HG03135 (cell line): Measurements from ENCODE around the gene IL12RB2.
"Not testable (repeated sequence)": the region's sequence is repeated elsewhere in the genome, so short reads cannot be mapped to it uniquely, and the experiment has no call there.

Experiments
- ATAC-seq: cut with Tn5 transposase; IDR thresholded peaks from one replicate; pipeline ENCODE4 v1.9.1; 2021; ENCODE audit warnings: mild to moderate bottlenecking, moderate library complexity; ENCODE audit not compliant: unreplicated experiment

IL12RB2 gene

DNA sequence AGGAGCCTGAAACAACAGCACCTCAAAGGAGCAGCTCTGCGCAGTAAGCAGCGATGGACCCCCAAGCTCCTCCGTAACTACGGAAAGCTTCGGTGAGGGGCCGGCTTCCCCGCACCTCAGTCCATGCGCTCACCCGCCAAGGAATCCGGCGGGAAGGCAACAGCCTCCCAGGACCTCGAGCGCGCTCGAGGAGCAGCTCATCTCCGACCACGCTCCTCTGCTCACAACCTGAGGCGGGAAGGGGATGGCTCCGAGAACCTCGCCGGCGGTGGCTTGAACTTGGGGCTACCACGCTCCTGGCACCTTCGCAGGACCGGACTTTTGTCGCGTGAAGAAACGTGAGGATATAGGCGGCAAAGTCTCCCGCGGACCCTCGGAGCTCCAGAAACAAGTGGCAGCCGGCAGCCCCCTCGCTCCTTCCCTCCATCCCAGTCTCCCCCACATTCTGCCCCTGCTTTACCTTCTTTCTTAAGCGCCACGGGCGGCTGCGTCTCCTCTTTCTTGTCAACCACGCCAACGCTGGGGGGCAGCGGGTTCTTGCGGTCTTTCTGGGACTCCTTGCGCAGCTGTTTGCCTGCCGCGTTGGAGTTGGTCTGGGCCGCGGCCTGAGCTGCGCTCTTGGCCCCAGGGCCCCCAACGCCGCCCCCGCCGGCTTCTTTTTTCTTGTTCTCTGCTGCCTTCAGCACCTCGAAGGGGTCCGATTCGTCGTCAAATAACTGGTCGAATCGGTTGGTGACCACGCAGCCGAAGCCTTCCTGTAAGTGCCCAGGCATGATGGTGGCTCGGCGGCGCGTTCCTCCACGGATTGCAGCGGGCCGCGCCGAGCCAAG is 122.1 kb downstream of the IL12RB2 start:
- ATAC-seq = peak; percentile 3

DNA sequence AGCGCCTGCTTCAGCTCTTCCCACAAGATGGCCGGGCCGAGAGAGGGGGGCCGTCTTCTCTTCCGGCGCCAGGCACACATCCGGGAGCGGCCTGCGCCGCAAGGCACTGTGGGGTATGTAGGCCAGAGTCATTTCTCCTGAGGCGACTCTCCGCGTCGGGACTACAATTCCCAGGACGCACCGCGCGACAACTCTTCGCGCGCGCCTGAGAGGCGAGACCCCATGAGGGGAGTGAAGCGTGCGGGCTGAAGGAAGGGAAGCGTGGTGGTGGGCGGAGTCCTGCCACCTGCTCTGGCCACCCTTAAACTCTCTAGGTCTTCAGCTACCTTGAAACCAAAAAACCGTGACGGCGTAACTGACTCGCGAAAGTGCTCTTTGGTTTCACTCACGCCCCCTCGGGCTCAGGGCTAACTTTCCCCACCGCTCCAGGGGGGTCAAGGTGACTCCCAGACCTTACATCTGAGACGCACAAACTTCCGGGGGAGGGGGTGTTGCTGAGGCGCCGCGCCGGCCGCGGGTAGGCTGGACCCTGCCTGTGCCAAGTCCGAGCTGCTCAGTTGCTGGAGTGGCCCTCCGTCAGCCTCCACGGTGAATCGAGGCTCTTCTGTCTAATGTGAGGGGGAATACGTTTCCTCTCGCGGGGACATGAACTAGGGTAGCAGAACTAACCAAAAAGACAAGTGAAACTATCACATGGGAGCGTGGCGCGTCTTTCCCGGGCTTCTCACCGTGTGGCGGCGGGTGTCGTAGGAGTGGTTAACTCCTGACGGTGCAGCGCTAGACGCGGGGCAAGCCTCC is 122.9 kb downstream of the IL12RB2 start, which contains the start of gene SERBP1:
Gene SERBP1 (minus strand): TSS at position 45 of the 798 bp plus-strand sequence. CDS start 102 bp downstream, outside the sequence.
- peak; percentile 85 for ATAC-seq

DNA sequence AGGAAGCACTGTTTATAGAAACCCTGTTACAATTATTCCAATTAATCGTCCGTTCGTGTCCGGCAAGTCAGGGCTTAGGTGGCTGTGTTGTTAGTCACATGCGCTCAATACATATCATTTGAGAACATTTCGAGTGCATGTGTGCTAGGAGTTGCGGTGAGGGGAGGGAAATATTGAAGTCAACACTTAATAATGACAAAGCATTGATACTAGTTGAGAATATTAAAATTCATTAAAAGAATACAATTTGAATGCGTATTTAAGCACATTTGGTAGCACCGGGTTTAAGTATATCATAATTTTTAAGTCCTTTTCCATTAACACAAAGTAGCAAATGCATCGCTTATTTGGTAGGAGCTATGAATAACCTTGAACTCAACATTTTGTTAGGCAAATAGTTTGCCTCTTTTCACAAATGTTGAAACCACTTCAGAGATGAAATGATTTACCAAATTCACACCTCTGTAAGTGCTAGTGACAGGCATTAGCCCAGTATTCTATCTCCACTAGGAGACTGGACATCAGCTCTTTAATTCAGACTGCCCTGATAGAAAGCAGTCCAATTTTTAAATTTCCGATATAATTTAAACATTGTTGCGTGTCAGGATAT is 123.6 kb downstream of the IL12RB2 start:
- no peak for ATAC-seq

DNA sequence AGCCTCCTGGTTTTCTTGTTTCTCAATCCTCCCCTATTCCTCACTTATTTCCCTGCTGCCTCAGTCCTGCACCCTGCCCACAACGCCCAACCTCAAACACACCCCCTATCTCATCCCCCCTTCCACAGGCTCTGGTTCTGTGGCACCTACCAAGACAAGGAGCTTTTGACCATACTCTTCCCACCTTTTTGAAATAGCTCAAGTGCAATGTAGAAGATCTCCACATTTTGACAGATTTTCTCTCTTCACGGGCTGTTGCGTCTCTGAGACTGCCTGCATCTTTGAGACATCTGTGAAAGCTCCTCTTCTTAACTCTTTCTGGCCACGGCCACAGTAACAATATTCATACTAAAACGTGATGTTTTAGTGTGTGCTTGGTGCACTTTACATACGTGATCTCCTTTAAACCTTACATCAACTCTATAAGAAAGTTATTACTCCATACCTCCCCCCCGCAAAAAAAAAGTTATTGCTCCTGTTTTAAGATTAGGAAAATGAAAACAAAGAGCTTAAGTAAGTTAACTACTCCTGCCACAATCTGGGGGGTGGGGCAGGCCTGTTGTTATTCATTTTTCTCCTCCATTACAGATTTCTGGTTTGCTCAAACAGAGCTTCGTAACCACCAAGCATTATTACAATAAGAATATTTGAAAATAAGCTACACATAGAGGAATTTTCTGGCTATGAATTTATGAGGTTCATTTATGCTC is 124.4 kb downstream of the IL12RB2 start:
- no peak for ATAC-seq

DNA sequence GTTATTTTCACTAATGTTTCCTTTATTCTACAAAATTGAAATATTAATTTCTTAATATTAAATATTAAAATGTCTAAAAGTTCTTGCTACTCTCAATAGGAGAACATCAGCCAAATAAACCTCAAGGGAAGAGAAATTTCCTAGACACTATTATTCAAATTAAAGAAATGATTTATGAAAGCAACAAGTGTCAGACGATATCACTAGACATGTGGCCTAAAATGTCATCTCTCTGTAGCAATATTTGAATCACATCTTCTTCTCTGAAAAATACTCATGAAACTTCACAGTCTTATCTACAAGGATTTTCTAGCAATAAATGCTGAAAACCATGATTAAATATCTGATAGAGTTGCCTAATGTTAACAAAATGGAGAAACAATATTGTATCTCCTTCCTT is 125.1 kb downstream of the IL12RB2 start:
- no peak for ATAC-seq

DNA sequence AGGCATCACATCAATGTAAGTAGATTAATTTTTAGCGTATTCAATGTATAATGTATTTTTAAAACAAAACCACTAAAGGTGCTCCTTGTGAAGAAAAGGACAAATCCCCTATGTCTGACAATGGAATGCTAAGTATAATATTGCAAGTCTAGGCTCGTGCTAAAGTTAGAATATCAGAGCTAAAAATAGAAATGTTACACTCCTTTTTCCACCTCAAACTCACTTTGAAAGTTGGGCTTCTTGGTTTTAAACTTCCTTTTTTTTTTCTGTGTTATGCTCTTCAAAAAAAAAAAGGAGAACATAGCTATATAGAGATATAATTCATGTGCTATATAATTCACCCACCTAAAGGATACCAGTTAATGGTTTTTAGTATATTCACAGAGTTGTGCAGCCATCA is 126.2 kb downstream of the IL12RB2 start:
- ATAC-seq = no peak

DNA sequence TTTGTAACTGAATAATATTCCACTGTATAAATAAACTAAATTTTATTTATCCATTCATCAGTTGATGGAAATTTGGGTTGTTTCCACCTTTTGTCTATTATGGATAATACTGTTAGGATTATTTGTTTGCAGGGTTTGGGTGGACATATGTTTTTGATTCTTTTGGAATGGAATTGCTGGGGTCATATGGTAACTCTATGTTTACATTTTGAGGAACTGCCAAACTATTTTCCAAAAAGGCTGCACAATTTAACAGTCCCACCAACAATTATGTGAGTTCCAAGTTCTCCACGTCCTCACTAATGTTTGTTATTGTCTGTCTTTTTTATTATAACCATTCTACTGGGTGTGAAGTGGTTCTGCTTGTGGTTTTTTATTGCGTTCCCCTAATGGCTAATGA is 126.8 kb downstream of the IL12RB2 start:
- ATAC-seq = no peak

DNA sequence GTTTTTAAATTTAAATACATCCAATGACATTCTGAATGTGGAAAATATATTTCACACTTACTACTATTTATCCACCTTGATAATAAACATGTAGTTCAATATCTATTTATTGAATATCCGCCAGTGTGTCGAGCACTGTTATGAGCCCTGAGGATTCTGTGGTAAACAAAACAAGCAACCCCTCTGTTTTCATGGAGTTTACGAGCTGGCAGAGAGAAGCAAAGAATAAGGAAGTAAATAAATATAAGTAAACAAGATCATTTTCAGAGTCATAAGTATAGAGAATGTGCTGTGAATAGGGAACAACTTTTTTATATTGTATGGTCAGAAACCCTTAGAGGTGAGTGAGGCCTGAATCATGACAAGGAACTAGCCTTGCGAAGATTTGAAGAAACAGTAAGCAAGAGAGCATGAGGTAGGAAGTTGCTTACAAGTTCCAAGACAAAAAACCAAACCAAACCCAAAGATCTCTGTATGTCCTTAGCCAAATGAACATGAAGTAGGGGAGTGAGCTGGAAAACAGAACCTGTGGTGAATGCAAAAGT is 128.9 kb downstream of the IL12RB2 start:
- ATAC-seq = no peak

DNA sequence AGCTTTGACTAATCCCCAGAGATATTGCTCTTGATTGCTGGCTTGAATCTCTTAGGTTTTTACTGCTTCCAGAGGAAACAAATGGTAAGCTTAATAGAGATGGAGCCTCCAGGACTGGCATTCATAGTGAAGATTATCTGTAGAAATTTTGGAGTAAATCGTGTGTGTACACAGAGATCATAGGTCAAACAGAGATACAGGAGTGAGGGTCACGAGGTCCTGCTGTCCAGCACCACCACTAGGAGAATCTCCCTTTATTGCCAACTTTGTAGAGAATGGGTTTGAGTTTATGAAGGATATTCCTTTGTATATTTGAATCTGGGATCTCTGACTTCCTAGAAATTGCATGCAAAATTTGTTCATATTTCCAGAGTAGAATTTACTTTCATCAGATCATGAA is 130.3 kb downstream of the IL12RB2 start:
- ATAC-seq = no peak

DNA sequence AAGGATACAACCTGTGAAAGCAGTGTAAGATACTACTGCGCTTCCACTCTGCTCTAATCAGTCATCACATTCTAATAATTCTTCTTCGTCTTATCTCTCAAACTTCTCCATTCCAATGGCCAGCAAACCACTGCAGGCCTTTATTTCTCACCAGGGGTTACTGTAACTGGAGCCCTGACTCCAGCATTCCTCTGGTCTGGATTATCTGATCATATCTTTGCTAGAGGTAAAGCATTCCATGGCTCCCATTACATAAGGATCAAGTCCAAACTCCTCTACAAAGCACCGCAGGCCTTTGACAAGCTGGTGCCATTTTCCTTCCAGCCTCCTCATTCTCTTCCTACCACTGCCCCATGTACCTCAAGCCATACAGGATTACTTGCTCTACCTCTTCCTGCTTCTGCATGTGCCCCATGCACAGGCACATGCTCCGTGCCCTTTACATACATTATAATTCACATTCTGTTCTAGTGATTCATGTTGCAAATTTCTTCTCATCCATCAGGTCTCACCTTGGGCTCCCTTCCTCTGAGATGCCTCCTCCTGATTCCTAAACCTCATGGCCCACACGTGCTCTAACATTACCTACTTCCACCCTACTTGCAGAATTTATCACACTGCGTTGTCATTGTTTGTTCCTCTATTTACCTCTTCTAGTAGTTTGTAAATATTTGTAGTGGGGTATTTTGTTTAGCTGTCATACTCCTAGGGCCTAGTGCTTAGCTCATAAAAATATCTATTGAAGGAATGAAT is 131.8 kb downstream of the IL12RB2 start:
- no peak for ATAC-seq

DNA sequence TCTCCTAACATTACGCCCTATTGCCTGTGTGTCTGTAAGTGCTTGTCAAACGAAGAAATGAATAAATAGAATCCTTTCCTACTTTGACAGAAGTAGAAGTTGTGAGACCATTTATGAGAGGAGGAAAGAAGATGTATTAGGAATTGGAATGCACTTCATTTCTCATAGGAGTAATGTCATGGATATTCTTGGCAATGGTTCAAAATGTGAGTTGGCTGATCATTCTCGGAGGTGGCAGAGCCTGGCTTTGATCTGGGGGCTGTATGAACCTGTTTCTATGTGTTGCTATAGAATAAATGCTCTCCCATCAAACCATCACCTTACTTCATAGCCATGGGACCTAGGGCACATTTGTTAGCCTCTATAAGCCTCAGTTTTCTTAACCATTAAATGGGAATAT is 132.7 kb downstream of the IL12RB2 start:
- no peak for ATAC-seq

DNA sequence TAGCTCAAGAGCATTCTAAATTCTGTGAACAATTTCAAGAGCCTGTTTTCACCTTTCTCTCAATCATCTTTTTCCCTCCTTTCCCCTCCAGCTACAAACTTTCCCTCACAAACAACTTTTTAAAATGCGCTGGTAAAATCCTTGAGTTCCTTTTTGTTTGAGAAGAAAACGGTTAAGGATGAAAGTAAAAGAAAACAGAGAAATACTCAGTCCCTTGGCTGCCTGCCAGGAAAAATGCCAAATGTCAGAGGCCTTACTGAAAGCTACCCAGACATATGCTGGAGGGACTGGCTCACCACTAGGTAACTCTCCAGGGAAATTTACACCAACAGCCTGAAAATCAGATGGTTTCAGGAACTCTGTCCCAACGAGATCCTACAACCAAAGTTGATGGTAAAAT is 133.5 kb downstream of the IL12RB2 start:
- no peak for ATAC-seq

DNA sequence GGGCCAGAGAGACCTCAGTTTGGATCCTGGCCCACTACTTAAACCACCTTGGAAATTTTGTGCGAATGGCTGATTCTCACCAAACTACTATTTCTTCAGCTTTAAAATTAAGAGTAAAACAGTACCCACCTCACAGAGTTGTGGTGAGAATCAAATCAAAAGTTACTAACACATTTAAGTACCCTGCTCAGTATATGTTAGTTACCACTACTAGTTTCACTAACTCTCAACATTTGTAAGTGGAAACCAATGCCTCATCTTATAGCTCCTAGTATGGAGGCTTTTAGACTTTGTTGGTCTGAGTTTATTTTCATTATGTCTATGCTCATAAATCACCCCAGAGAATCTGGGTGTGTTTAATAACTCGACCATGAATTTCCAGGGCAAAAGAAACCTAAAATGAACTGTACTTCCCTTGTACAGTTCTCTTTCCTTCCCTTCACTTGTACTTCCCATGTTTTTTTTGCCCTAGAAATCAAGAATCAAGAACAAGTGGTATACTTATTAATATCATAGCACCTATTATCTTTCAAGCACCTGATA is 134.1 kb downstream of the IL12RB2 start:
- ATAC-seq = no peak

DNA sequence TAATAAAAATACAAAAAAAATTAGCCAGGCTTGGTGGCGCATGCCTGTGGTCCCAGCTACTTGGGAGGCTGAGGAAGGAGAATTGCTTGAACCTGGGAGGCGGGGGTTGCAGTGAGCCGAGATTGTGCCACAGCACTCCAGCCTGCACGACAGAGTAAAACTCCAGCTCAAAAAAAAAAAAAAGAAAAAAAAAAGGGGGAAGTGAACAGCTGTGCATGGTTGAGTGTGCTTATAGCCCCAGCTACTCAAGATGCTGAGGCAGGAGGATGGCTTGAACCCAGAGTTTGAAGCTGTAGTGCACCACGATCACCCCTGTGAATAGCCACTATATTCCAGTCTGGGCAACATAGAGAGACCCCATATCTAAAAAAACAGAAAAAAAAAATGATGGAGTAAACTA is 138.3 kb downstream of the IL12RB2 start:
- ATAC-seq = not testable (repeated sequence)
